Trophoblast cell (in vitro differentiated cells and primary cell): ENCODE data around the gene OR13J1.

ENCODE experiments used
- DNase-seq, 2 donors: peaks; one replicate each; pipeline ENCODE4 v3.0.0-alpha.2; 2016
- H2AFZ ChIP-seq: 2 replicates; pipeline ENCODE4 v1.6.1; 2013; ENCODE audit warnings: low read length, moderate library complexity, mild to moderate bottlenecking; ENCODE audit not compliant: insufficient read depth, poor library complexity
- H2AK5ac ChIP-seq: 2 replicates; pipeline ENCODE4 v1.6.1; 2013; ENCODE audit warnings: mild to moderate bottlenecking, low read length
- H2BK120ac ChIP-seq: 2 replicates; pipeline ENCODE4 v1.6.1; 2013; ENCODE audit warnings: low read length, mild to moderate bottlenecking, moderate library complexity; ENCODE audit not compliant: insufficient read depth, poor library complexity
- H2BK12ac ChIP-seq: 2 replicates; pipeline ENCODE4 v1.6.1; 2013; ENCODE audit warnings: mild to moderate bottlenecking, low read length, moderate library complexity
- H2BK5ac ChIP-seq: 2 replicates; pipeline ENCODE4 v1.6.1; 2013; ENCODE audit warnings: low read length, low read depth, moderate library complexity, mild to moderate bottlenecking; ENCODE audit not compliant: poor library complexity
- H3K14ac ChIP-seq: 2 replicates; pipeline ENCODE4 v1.6.1; 2013; ENCODE audit warnings: mild to moderate bottlenecking, low read length
- H3K18ac ChIP-seq: 2 replicates; pipeline ENCODE4 v1.6.1; 2013; ENCODE audit warnings: mild to moderate bottlenecking, low read length
- H3K23ac ChIP-seq: 2 replicates; pipeline ENCODE4 v1.6.1; 2013; ENCODE audit warnings: low read length
- H3K27ac ChIP-seq: 2 replicates; pipeline ENCODE4 v1.5.1; 2013; ENCODE audit warnings: low read depth, mild to moderate bottlenecking, inconsistent platforms, low read length, moderate library complexity
- H3K27me3 ChIP-seq: 2 replicates; pipeline ENCODE4 v1.6.1; 2013; ENCODE audit warnings: inconsistent platforms, mild to moderate bottlenecking, low read length, moderate library complexity; ENCODE audit not compliant: insufficient read depth
- H3K36me3 ChIP-seq, 2 experiments: 1 replicate in 1 of 2; 2 replicates in 1 of 2; pipeline ENCODE4 v1.6.1; 2013; ENCODE audit warnings: low read length in 2 of 2, mild to moderate bottlenecking in 2 of 2, moderate library complexity in 1 of 2; ENCODE audit not compliant: insufficient read depth in 2 of 2, control insufficient read depth in 1 of 2
- H3K4ac ChIP-seq: 2 replicates; pipeline ENCODE4 v1.6.1; 2013; ENCODE audit warnings: low read depth, mild to moderate bottlenecking, low read length, moderate library complexity
- H3K4me1 ChIP-seq, 2 experiments: 1 replicate in 1 of 2; 2 replicates in 1 of 2; pipeline ENCODE4 v1.6.1; 2013; ENCODE audit warnings: low read length in 2 of 2, mild to moderate bottlenecking in 2 of 2, moderate library complexity in 1 of 2; ENCODE audit not compliant: insufficient read depth in 2 of 2, control insufficient read depth in 1 of 2
- H3K4me2 ChIP-seq: 2 replicates; pipeline ENCODE4 v1.6.1; 2013; ENCODE audit warnings: inconsistent platforms, mild to moderate bottlenecking, low read length, moderate library complexity
- H3K4me3 ChIP-seq: 2 replicates; pipeline ENCODE4 v1.5.1; 2013; ENCODE audit warnings: mild to moderate bottlenecking, low read depth, low read length, inconsistent platforms
- H3K79me1 ChIP-seq: one replicate; pipeline ENCODE4 v1.6.1; 2013; ENCODE audit warnings: low read length
- H3K79me2 ChIP-seq: 2 replicates; pipeline ENCODE4 v1.6.1; 2013; ENCODE audit warnings: low read length, mild to moderate bottlenecking; ENCODE audit not compliant: control insufficient read depth, insufficient read depth, poor library complexity
- H3K9ac ChIP-seq: 2 replicates; pipeline ENCODE4 v1.6.1; 2013; ENCODE audit warnings: mild to moderate bottlenecking, low read length
- H3K9me3 ChIP-seq: 2 replicates; pipeline ENCODE4 v1.6.1; 2013; ENCODE audit warnings: low read depth, mild to moderate bottlenecking, control low read depth, inconsistent platforms, low read length; ENCODE audit not compliant: insufficient read depth
- H4K12ac ChIP-seq: 2 replicates; pipeline ENCODE4 v1.6.1; 2013; ENCODE audit warnings: low read depth, mild to moderate bottlenecking, low read length, moderate library complexity
- H4K8ac ChIP-seq: 2 replicates; pipeline ENCODE4 v1.6.1; 2013; ENCODE audit warnings: low read depth, mild to moderate bottlenecking, low read length, moderate library complexity
- H4K91ac ChIP-seq: one replicate; pipeline ENCODE4 v1.6.1; 2013; ENCODE audit warnings: low read depth, mild to moderate bottlenecking, low read length, moderate library complexity
- WGBS: extraction: QIAGEN DNeasy Blood & Tissue Kit; methylation state at CpG from one replicate; pipeline ENCODE4 v1.1.7; 2013; ENCODE audit warnings: missing lambda C conversion rate; ENCODE audit not compliant: insufficient read length, insufficient coverage; ENCODE audit errors: extremely low coverage; 5-methylcytosine and 5-hydroxymethylcytosine counted together

The OR13J1 gene

GRCh38 chr9:35882263-35882848 is 12.2 kb upstream of the OR13J1 start:
- WGBS: no CpG with 5 or more reads among the region's 4 CpGs
- Histone ChIP-seq H3K14ac (no peak overlapping the region), H3K9ac (no peak overlapping the region), H3K4me2 (no peak overlapping the region), H2AFZ (no peak overlapping the region), H3K27me3 (no peaks in the 10 kb centered on the region), H3K36me3 (no peaks in the 10 kb centered on the region), H3K18ac (no peak overlapping the region), H2AK5ac (no peak overlapping the region), H4K8ac (no peak overlapping the region), H3K79me2 (no peaks in the 10 kb centered on the region), H3K4me3 (no peak overlapping the region), H4K12ac (no peak overlapping the region), H2BK120ac (no peak overlapping the region), H3K79me1 (no peaks in the 10 kb centered on the region), H4K91ac (no peak overlapping the region), H3K27ac (no peak overlapping the region), H3K4ac (no peak overlapping the region), H3K4me1 (no peaks in the 10 kb centered on the region), H2BK12ac (no peak overlapping the region), H3K23ac (no peak overlapping the region), H3K9me3 (no peaks in the 10 kb centered on the region), H2BK5ac (no peak overlapping the region)
- DNase-seq: peak; percentile 70 to 85

- H2AK5ac ChIP-seq: no peak overlapping the region
- no peak overlapping the region for H3K4ac ChIP-seq
- no peak overlapping the region for H2BK5ac ChIP-seq
- no peaks in the 10 kb centered on the region for H3K27me3 ChIP-seq
- no peak overlapping the region for H3K14ac ChIP-seq
- no peak for DNase-seq
- no peak overlapping the region for H2BK120ac ChIP-seq
- H3K23ac ChIP-seq: no peak overlapping the region
- no peaks in the 10 kb centered on the region for H3K36me3 ChIP-seq
- H2AFZ ChIP-seq: no peak overlapping the region
- no peak overlapping the region for H3K27ac ChIP-seq
- no peak overlapping the region for H4K12ac ChIP-seq
- H3K79me2 ChIP-seq: no peaks in the 10 kb centered on the region
- no peak overlapping the region for H3K9ac ChIP-seq
- no peaks in the 10 kb centered on the region for H3K4me1 ChIP-seq
- no CpG with 5 or more reads among the region's 3 CpGs for WGBS
- H3K4me2 ChIP-seq: no peak overlapping the region
- H4K91ac ChIP-seq: no peak overlapping the region
- H3K4me3 ChIP-seq: no peak overlapping the region
- no peak overlapping the region for H2BK12ac ChIP-seq
- H3K9me3 ChIP-seq: peaks cover 4% of the 10 kb centered on the region
- H3K18ac ChIP-seq: no peak overlapping the region
- no peak overlapping the region for H4K8ac ChIP-seq
- H3K79me1 ChIP-seq: no peaks in the 10 kb centered on the region
Measured at GRCh38 chr9:35872505-35872904, 2.3 kb upstream of the OR13J1 start.

GRCh38 chr9:35871545-35871944 is 1.3 kb upstream of the OR13J1 start:
- WGBS: no CpG with 5 or more reads among the region's 3 CpGs
- DNase-seq: peak in 1 of 2 donors; percentile 8
- H3K4me3 ChIP-seq: no peak overlapping the region

GRCh38 chr9:35869621-35870216 is 482 bp downstream of the OR13J1 start:
- Histone ChIP-seq H4K12ac (no peak overlapping the region), H4K91ac (no peak overlapping the region), H3K9me3 (peaks cover 4% of the 10 kb centered on the region), H2BK12ac (no peak overlapping the region), H2BK120ac (no peak overlapping the region), H3K4me1 (no peaks in the 10 kb centered on the region), H3K23ac (no peak overlapping the region), H3K79me2 (no peaks in the 10 kb centered on the region), H4K8ac (no peak overlapping the region), H2AK5ac (no peak overlapping the region), H3K4me2 (no peak overlapping the region), H3K18ac (no peak overlapping the region), H3K36me3 (no peaks in the 10 kb centered on the region), H3K14ac (no peak overlapping the region), H2BK5ac (no peak overlapping the region), H3K4ac (no peak overlapping the region), H3K9ac (no peak overlapping the region), H3K27me3 (no peaks in the 10 kb centered on the region), H3K4me3 (no peak overlapping the region), H3K27ac (no peak overlapping the region), H2AFZ (no peak overlapping the region), H3K79me1 (no peaks in the 10 kb centered on the region)
- no CpG with 5 or more reads among the region's 19 CpGs for WGBS
- no peak for DNase-seq

More at GRCh38 chr9:35871545-35871944, 1.3 kb upstream of the OR13J1 start:
- H2AK5ac ChIP-seq: no peak overlapping the region
- no peaks in the 10 kb centered on the region for H3K79me2 ChIP-seq
- H2BK12ac ChIP-seq: no peak overlapping the region
- no peak overlapping the region for H2AFZ ChIP-seq
- H3K4ac ChIP-seq: no peak overlapping the region
- no peak overlapping the region for H3K27ac ChIP-seq
- H3K4me1 ChIP-seq: no peaks in the 10 kb centered on the region
- no peak overlapping the region for H2BK120ac ChIP-seq
- H3K14ac ChIP-seq: no peak overlapping the region
- no peak overlapping the region for H3K23ac ChIP-seq
- H3K9ac ChIP-seq: no peak overlapping the region
- H3K27me3 ChIP-seq: no peaks in the 10 kb centered on the region
- no peak overlapping the region for H3K4me2 ChIP-seq
- H4K8ac ChIP-seq: no peak overlapping the region
- peaks cover 4% of the 10 kb centered on the region for H3K9me3 ChIP-seq
- H3K18ac ChIP-seq: no peak overlapping the region
- H3K79me1 ChIP-seq: no peaks in the 10 kb centered on the region
- H4K91ac ChIP-seq: no peak overlapping the region
- H2BK5ac ChIP-seq: no peak overlapping the region
- no peaks in the 10 kb centered on the region for H3K36me3 ChIP-seq
- no peak overlapping the region for H4K12ac ChIP-seq
